Skeletal muscle cell (primary cell): ENCODE data around the gene CEBPB.
A peak's percentile ranks its signal among the peaks of the same experiment; 100 is the strongest.
"Not testable (repeated sequence)": the region's sequence is repeated elsewhere in the genome, so short reads cannot be mapped to it uniquely, and the experiment has no call there.

Experiments
- DNase-seq: peaks from one replicate; pipeline ENCODE4 v3.0.0-alpha.2; 2010; ENCODE audit warnings: low read depth
- H3K4me3 ChIP-seq: 2 replicates; pipeline ENCODE4 v1.5.1; 2011; ENCODE audit warnings: low read depth, mild to moderate bottlenecking, control low read depth, low read length, moderate library complexity

The CEBPB gene

DNA sequence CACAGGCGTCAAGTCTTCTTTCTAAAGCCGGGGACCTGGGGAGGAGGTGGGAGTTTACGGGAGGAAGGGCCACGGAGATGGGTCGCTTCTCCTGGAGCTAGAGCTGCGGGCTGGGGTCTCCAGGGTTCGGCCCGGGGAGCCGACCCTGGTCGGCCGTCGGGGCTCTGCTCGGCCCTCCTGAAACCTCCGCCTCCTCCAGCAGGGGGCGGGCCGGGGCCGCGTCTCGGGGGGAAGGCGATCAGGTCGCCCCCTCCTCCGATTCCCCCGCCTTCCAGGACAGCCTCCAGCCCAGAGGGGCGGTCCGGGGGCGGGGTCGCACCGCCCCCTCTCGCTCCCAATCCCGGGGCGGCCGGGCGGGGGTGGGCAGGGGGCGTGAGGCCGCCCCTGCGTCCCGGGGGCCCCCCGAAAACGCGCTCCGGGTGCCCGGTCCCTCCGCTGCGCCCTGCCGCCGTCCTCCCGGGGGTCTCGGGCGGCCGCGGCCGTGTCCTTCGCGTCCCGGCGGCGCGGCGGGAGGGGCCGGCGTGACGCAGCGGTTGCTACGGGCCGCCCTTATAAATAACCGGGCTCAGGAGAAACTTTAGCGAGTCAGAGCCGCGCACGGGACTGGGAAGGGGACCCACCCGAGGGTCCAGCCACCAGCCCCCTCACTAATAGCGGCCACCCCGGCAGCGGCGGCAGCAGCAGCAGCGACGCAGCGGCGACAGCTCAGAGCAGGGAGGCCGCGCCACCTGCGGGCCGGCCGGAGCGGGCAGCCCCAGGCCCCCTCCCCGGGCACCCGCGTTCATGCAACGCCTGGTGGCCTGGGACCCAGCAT, at the start of gene CEBPB:
CEBPB (plus strand) TSS at position 580 of the 814 bp plus-strand sequence; CDS start at position 784, 204 bp downstream.
- peak; percentile 55 for DNase-seq
- H3K4me3 ChIP-seq: peak within 1 kb of the TSS; percentile 92

DNA sequence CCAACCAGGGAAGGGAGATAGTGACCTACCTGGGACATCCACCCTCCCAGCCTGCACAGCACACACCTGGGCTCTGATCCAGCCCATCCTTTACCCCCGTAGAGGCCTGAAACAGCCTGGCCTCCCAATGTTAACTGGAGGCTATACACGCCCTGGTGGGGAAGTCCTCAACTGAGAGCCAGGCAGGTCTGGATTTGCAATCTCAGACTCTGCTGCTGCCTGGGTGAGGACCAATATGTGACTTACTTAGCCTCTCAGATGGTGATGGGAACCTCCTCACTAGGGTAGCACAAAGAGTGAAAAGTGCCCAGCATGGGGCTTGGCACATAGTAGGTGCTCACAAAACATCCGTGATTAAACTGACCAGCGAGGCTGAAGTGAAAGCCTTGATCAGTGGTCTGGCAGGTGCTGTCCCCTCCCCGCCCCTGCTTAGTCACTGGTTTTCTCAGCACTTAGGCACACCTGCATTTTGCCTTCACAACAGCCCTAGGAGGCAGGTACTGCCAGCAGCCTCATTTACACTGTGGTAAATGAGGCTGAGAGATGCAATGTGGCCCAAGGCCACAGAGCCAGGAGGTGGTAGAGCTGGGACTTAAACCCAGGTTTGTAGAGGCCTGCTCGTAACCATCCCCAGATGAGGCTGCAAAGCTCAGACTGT, 49.5 kb upstream of the CEBPB start:
- no peak overlapping the region for H3K4me3 ChIP-seq
- DNase-seq: no peak

DNA sequence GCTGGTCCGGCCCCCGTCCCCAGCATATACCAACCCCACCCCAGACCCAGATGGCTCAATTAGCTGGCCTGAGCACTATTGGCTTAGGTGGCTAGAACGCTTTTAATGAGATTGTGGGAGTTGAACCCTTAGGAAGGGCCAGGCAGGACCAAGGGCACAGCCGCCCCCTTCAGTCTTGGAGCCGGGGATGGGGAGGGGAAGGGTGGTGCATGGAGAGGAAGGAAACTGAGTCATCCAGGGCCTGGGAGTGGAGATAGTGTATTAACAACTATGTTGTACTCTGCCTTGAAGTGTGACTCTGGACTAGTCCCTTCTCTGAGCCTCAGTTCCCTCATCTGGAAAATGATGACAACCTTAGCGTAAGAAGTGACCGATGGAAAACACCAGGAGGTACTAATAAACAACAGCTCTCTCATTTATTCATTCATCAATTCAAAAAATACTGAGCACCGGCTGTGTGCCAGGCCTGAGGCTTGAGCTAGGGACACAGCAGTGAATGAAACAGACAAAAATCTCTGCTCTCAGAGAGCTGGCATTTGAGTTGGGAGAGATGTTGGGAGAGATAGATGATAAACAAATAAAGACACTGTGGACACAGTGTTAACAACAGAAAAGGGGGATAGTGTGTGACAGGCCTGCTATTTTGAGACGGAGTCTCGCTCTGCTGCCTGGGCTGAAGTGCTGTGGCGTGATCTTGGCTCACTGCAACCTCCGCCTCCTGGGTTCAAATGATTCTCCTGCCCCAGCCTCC, 48.6 kb upstream of the CEBPB start:
- DNase-seq: no peak
- no peak overlapping the region for H3K4me3 ChIP-seq

DNA sequence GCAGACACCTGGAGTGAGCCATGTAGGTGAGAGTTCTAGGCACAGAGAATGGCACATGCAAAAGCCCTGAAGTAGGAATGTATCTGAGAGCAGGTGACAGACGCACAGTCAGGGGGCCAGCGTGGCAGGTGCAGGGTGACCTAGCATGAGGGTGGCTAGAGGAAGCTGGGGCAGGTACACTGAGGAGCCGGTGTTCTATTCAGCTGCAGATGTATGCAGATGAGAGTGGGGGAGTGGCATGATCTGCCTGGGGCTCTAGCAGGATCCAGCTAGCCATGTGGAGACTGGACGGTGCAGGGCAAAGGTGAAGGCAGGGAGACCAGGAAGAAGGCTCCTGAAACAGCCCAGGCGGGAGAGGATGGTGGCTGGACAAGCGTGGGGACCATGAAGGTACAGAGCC, 47.8 kb upstream of the CEBPB start:
- H3K4me3 ChIP-seq: no peak overlapping the region
- DNase-seq: no peak

DNA sequence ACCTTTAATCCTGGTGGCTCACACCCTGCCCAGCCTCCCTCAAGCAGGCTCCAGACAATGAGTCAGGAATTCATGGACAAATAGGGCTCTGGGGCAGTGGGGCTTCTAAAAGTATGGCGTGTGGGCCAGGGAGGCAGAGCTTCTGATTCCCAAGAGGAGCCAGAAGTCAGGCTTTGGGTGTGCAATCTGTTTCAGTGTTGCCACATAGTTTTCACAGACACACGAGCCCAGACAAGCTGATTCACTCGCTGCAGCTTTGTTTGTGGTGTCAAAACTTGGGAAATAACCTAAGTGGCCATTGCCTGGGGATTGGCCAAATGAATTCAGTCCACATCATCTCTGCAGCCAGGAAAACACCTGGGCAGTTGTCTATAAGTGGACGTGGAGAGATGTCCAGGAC, 46.3 kb upstream of the CEBPB start:
- peak; percentile 98 for DNase-seq

DNA sequence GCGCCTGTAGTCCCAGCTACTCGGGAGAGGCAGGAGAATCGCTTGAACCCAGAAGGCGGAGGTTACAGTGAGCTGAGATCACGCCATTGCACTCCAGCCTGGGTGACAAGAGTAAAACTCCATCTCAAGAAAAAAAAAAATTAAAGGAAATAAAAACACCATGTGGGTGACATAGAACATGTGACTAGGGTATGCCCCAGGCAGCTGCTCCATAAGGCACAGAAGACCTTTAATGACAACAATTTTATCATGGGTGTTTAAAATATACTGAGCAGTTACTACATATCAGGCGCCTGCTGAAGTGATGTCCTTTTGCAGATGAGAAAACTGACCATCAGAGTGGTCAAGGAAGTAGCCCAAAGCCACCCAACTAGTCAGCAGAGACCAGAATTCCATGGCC, 45.1 kb upstream of the CEBPB start:
- no peak for DNase-seq
- H3K4me3 ChIP-seq: no peak overlapping the region

More for the DNA sequence above, 46.3 kb upstream of the CEBPB start:
- H3K4me3 ChIP-seq: no peak overlapping the region

DNA sequence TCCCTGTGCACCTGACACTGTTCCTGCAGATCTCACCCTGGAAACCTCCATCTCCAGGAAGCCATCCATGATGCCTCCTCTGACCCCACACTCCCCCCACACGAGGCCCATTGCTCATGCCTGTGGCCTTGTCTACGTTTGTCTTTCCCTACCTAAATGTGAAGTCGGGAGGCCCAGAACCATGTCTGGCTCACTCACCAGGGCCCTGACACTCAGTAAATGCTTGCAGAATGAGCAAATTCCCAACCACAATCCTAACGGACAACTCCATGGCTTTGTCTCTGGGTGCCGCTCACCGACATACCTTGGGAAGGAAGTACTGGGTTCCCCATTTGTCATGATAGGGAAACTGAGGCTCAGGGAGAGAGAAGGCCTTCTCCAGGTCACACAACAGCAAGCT, 44.4 kb upstream of the CEBPB start:
- DNase-seq: no peak
- H3K4me3 ChIP-seq: no peak overlapping the region

DNA sequence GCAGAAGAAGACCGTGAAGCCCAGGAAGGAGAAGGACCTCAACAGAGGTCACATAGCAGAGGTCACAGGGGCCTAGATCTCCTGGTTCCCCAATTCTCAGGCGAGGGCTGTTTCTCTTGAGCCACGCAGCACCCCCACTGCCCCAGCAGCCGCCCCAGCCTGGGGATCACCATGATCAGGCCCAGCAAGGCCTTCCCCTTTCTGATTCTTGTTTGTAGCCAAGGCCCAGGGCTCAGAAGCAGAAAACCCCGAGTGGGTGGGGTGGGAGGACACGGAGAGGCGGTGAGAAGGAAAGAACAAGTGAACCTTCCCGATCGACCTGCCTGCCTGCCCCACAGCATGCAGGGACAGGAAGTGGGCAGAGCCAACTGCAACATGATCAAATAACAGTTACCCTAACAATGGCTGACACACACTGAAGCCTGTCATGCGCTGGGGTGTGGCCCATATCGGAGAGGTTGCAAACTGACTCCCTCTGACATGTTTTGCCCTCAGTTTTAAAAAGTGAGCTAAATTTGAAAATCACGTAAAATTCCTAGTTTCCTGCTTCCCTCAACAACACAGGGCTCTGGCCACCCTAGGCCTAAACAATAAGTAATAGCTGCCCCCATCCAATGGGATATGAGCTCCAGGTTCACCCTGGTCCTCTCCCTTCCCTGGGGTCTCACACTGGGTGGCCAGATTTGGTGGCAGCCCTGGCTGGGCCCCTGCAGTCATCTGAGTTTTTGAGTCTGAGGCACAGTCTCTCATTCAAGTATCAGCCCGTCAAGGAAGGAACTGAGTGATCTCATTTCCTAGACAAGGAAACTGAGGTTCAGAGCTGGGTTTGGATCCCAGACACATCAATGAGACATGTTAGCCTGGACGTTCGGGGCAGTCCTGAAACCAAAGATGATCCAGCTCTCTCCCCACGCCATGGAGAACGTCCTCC, 43.6 kb upstream of the CEBPB start:
- DNase-seq: no peak
- no peak overlapping the region for H3K4me3 ChIP-seq

DNA sequence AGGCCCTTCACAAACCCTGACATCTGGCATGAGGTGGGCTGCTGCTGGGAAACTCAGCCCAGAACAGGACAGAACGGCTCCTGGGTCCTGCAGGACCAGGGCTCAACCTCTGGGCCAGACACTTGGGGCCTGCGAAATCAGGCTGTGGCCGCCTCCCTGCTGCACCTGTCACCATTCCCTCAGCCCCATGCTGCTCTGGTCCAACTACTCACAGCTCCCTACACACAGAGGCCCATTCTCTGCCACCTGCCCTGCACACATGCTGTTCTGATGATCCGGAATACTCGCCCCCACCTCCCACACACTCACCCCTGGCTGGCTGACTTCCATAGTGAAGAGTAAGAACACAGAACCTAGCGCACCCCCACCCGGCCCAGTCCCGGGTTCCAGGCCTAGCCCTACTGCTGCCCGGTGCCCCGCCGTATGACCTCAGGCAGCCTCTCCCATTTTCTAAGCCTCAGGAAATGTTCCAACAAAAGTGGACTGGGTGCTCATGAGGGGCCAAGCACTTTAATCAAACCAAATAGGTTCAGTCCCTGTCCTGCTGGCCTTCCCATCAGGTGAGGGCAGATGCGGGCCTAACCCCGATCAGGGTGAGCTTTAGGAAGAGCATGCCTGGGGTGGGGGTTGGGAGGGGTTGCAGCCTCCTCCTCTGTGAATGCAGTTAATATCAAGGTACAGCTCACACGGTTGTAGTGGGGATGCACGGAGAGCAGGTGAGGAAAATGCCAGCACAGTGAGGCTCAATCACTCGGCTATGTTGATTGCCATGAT, 41.0 kb upstream of the CEBPB start:
- DNase-seq: no peak

DNA sequence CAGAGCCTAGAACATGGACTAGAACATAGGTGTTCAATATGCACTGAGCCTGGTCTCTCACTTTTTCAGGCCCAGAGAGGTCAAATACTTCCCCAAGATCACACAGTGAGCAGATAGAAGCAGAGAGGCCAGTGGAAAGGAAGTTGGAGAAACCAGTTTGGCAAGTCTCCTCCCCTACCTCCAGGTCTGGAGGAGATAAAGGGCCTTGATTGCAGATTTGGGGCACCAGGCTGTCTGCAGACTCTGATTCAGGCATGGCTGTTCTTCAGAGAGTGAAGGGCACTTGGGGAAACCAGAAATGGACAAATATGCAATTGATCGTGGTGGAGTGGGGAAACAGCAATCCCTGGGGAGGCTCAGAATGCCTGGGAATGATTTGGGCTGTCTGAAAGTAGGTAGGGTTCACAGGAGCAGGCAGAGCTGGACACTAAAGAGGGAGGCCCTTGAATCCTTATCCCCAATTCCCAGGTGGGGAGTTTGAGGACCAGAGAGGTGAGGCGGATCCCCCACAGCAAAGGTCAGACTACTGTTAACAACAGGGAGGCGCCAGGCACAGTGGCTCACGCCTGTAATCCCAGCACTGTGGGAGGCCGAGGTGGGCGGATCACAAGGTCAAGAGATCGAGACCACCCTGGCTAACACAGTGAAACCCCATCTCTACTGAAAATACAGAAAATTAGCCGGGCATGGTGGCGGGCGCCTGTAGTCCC, 39.4 kb upstream of the CEBPB start:
- H3K4me3 ChIP-seq: peak overlapping the region; percentile 4
- DNase-seq: no peak

More for the DNA sequence above, 41.0 kb upstream of the CEBPB start:
- no peak overlapping the region for H3K4me3 ChIP-seq

DNA sequence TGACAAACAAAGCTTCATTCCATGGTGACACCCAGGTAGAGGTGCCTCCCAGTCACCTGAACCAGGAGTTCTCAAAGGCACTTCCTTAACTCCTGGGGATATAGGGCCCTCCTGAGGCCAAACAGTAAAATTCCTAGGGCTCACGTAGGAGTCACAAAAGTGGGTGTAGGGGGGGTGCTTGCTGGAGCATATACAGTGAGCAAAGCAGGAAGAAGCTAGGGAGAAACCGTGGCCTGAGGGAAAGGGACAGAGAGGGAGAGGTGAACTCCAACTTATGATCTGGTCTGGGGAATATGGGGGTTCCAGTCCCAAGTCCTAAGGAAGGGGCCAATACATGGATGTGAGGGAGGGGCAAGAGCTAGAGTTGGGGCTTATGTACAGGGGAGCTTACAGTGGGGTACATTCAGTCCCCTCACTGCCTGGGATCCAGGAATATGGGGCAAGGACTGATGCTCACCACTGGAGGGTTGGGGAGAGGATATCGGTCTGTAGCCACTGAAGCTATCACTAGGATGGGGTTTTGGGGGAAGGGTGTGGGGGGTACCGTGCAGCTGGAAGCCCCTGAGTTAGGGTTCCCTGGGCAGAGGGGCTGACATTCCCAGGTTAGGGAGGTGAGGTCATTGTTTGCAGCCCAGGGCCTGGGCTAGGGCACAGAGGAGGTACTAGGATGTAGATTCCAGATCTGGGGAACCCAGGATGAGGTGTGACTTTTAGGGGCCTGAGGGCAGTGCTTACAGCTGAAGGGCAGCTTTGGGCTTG, 38.1 kb upstream of the CEBPB start:
- DNase-seq: no peak
- peak overlapping the region; percentile 98 for H3K4me3 ChIP-seq

DNA sequence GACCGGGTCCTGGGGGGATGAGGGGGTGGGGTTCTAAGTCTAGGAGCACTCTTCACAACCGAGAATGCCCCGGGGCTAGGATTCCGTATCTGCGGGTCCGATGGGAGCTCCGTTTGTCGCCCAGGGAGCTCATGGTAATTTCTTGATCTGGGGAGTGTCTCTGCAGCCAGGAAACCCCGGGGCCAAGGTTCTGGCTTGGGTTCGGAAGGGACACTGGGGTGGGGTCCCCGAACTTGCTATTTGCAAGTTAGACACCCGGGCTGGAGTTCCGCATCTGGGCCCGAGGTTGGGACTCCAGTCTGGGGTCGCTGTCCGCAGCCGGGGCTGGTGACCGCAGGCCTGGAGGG, 37.5 kb upstream of the CEBPB start:
- no peak for DNase-seq
- H3K4me3 ChIP-seq: peak overlapping the region; percentile 98

DNA sequence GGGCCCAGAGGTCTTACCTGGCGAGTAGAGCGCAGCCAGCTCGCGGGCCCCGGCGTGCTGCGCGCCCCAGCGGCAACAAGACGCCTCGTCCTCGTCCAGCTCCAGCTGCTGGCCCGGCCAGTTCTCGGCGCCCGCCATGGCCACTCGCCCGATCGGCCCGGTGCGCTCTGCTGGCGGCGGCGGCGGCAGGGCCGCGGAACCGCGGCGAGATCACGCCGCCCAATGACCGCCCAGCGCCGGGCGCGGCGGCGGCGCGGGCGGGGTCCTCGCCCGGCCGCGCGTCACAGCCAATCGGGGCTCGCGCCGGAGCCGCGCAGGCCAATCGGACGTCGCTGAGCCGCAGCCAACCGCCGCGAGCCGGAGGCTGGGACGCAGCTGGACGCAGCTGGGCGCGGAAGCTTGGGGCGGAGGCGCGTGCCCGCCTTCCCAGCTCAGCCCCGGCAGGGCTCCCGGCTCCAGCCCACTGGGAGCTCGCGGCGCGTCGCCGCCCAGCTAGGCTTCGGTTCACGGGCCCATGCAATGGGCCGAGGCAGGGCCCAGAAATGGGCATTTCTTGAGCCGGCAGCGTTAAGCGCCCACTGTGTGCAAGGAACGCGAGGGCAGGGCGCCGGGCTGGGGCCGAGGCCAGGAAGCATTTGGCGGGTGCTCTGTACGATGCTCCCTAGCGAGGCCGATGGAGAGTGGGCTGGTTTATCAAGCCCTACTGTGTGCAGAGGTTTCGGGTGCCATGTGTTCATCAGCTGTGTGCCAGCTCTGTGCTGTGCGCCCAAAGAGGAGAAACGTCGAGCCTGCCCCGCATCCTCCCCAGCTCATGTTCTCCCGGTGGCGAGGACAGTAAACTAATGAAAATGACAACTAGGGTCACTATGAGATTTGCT, 36.9 kb upstream of the CEBPB start, which contains the start of gene PEDS1:
PEDS1 (minus strand) TSS at position 224 of the 878 bp plus-strand sequence; CDS start at position 138, 86 bp downstream.
- DNase-seq: peak; percentile 75
- H3K4me3 ChIP-seq: peak within 1 kb of the TSS; percentile 98

DNA sequence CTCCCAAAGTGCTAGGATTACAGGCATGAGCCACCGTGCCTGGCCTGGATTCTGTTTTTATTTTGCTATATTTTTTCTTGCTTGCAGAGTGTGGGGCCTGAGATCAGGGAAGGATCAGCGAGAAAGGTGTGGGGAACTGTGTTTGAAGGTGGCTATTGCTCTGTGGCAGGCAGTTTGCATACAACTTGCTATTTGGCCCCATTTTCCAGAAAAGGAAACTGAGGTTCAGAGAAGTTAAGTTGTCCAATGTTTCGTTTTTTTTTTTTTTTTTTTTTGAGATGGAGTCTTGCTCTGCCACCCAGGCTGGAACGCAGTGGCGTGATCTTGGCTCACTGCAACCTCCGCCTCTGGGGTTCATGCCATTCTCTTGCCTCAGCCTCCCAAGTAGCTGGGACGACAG, 29.1 kb upstream of the CEBPB start:
- H3K4me3 ChIP-seq, DNase-seq: not testable (repeated sequence)

DNA sequence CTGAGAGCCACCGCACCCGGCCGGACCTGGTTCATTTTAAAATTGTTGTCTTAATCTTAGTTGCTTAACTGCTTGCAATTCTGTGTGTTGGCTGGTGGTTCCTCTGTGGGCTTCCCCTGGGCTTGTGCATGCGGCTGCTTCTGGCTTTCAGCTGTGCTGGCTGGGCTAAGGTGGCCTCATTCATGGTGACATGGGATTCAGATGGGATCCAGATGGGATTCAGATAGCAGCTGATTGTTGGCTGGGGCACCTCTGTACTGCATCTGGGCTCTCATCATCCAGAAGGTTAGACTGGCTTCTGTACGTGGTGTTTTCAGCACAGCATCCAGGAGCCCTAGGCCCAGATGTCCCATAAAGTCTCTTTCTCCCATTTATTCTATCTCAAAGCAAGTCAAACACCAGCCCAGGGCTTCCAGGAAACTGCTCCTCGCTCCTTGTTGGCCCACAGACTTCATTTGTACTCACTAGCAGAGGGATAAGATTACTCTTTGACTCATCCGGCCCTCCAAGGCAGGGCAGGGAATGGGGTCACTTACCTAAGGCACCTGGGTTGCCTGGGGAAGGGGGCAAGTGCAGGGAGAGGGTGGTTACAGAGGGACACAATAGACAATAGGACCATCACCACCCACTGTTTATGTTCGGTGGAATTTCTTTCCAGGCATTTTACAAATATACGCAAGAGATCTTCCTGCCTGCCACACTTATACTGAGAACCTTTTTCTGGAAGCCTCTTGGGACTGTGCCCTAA, 26.9 kb upstream of the CEBPB start:
- H3K4me3 ChIP-seq: no peak overlapping the region
- no peak for DNase-seq
